Activated CD4-positive, alpha-beta T cell treated with anti-CD3 and anti-CD28 coated beads, Interleukin-10, Interleukin-2, amounts not matched to agents 100 ng/mL and 50 ng/mL, durations not matched to agents 16 hours and 8 hours (primary cell): ENCODE results near the gene BICRAL.
"Not testable (repeated sequence)": the region's sequence is repeated elsewhere in the genome, so short reads cannot be mapped to it uniquely, and the experiment has no call there.

Experiments used
- DNase-seq: peaks from one replicate; pipeline ENCODE4 v3.0.0-alpha.2; 2020

Gene BICRAL

DNA sequence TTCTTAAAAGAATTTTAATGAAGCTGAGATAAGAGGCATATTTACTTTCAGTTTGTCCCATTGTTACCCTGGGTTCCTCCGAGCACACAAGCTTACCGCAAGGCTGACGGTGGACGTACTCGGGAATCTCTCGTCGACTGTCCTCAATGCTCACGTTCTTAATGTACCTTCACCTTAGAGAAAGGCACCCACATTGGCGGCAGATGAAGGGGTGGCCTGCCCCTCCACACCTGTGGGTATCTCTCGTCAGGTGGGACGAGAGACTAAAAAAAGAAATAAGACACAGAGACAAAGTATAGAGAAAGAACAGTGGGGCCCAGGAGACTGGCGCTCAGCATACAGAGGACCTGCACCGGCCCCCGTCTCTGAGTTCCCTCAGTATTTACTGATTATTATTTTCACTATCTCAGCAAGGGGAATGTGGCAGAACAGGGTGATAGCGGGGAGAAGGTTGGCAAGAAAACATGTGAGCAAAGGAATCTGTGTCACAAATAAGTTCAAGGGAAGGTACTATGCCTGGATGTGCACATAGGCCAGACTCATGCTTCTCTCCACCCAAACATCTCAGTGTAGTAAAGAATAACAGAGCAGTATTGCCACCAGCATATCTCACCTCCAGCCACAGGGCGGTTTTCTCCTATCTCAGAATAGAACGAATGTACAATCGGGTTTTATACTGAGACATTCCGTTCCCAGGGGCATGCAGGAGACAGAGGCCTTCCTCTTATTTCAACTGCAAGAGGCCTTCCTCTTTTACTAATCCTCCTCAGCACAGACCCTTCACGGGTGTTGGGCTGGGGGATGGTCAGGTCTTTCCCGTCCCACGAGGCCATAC, 120.8 kb downstream of the BICRAL start:
- DNase-seq, result not testable (repeated sequence)

DNA sequence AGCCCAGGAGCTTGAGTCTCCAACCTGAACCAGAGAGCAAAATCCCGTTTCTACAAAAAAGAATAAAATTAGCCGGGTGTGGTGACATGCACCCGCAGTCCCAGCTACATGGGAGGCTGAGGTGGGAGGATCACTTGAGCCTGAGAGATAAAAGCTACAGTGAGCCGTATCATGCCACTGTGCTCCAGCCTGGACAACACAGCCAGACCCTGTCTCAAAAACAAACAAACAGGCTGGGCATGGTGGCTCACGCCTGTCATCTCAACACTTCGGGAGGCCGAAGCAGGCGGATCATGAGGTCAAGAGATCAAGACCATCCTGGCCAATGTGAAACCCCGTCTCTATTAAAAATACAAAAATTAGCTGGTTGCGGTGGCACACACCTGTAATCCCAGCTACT, 122.6 kb downstream of the BICRAL start:
- DNase-seq, result no peak

DNA sequence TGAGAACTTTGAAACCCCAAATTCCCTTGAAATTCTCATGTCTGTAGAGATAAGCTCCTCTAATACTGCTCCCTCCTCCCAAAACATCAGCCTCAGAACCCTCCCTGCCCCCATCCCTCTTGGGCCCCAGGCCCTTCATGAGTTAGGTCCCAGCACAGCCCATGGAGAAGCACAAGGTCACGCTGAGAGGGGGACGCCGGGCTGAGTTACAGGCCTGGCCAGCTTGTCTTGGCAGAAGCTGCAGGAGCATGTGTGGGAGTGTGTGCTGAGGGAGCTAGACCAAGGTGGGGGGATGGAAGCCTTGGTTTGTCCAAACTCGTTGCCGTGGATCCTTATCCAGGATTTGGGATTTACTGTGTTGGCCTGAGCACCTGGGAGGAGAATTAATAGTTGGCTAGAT, 125.5 kb downstream of the BICRAL start:
- DNase-seq, result no peak

DNA sequence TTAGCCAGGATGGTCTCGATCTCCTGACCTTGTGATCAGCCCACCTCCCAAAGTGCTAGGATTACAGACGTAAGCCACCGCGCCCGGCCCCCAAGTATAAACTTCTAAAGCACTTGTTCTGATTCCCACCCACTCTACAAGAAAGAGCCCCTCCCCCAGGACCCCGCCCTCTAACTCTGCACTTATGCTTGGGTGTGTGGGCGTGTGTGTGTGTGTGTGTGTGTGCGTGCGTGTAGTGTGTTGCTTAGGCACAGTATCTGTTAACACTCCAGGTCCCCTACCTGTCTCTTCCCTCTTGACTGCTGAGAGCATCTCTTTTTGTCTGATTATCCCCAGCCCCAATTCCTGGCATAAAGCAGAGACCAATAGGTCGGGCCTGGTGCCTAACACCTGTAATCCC, 128.0 kb downstream of the BICRAL start:
- DNase-seq, result no peak

GRCh38 chr6:42911171-42912021, 129.5 kb downstream of the BICRAL start:
- no peak for DNase-seq

DNA sequence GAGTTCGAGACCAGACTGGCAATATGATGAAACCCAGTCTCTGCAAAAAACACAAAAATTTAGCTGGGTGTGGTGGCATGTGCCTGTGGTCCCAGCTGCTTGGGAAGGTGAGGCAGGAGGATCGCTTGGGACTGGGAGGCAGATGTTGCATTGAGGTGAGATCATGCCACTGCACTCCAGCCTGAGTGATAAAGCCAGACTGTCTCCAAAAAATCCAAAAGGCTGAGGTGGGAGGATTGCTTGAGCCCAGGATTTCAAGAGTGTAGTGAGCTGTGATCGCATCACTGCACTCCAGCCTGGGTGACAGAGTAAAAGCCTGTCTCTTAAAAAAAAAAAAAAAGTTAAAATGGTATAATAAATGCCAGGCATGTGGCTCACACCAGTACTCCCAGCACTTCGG, 132.7 kb downstream of the BICRAL start:
- DNase-seq, result no peak

- no peak for DNase-seq
These were observed 133.9 kb downstream of the BICRAL start, which contains the start of gene PTCRA for GRCh38 chr6:42915732-42916131. Gene PTCRA (plus strand): TSS chr6:42916053. CDS start chr6:42916070, 17 bp downstream.

- no peak for DNase-seq
These were observed 134.4 kb downstream of the BICRAL start for GRCh38 chr6:42916288-42916687.
